IMR-90 (cell line): Measurements from ENCODE around the gene PAAF1. TPM values are rescaled to one million over a fixed set of nuclear protein-coding genes. Genes with fewer than 3 reads are reported as not detected.

Experiments
- ATAC-seq: fragments of 200-7000 bp; cut with Tn5 transposase; 2 replicates; pipeline ENCODE4 v1.9.1; 2020; ENCODE audit warnings: low read depth, mild to moderate bottlenecking, moderate library complexity
- BruUV-seq: library from RNA; stranded (reverse); fragments of 400-500 nt; replicated peaks from 2 replicates; lab custom pipeline; 2021; lab: Mats Ljungman, UMichigan
- CTCF ChIA-PET: fragments of 300-600 bp; formaldehyde crosslinking; extraction: SDS; loops from one replicate; lab custom pipeline; 2021; ENCODE audit warnings: antibody characterized with exemption; lab: Yijun Ruan, JAX
- POLR2A ChIA-PET: fragments of 300-600 bp; sonication (Branson Sonifier 250); formaldehyde crosslinking; loops from one replicate; lab custom pipeline; 2022; ENCODE audit warnings: antibody characterized with exemption; ENCODE audit not compliant: unreplicated experiment; lab: Charles Lee
- DNase-seq: peaks from one replicate; pipeline ENCODE4 v3.0.0; 2013
- H2AFZ ChIP-seq: replicated peaks from 2 replicates; pipeline ENCODE3; 2013; ENCODE audit warnings: low read length, mild to moderate bottlenecking; ENCODE audit not compliant: poor library complexity
- H2AK5ac ChIP-seq: 2 replicates; pipeline ENCODE4 v1.6.1; 2013; ENCODE audit warnings: low read depth, low read length, inconsistent platforms
- H2AK9ac ChIP-seq: replicated peaks from 2 replicates; pipeline ENCODE3; 2013; ENCODE audit warnings: mild to moderate bottlenecking, low read depth, low read length, moderate library complexity; ENCODE audit not compliant: poor library complexity
- H2BK120ac ChIP-seq: 2 replicates; pipeline ENCODE4 v1.6.1; 2013; ENCODE audit warnings: low read depth, low read length, inconsistent platforms
- H2BK15ac ChIP-seq: 3 replicates; pipeline ENCODE4 v1.6.1; 2013; ENCODE audit warnings: low read depth, low read length, inconsistent platforms
- H2BK20ac ChIP-seq: 2 replicates; pipeline ENCODE4 v1.6.1; 2013; ENCODE audit warnings: low read depth, mild to moderate bottlenecking, inconsistent platforms, low read length, moderate library complexity
- H2BK5ac ChIP-seq: 2 replicates; pipeline ENCODE4 v1.6.1; 2013; ENCODE audit warnings: mild to moderate bottlenecking, low read depth, low read length, inconsistent platforms; ENCODE audit not compliant: poor library complexity, severe bottlenecking
- H3K14ac ChIP-seq: replicated peaks from 2 replicates; pipeline ENCODE4 v1.6.1; 2013; ENCODE audit warnings: low read depth, low read length, inconsistent platforms
- H3K18ac ChIP-seq: 2 replicates; pipeline ENCODE4 v1.6.1; 2013; ENCODE audit warnings: low read depth, low read length, control low read depth
- H3K23ac ChIP-seq: 2 replicates; pipeline ENCODE4 v1.6.1; 2013; ENCODE audit warnings: low read depth, low read length, inconsistent platforms
- H3K27ac ChIP-seq: 2 replicates; pipeline ENCODE4 v1.5.1; 2013; ENCODE audit warnings: mild to moderate bottlenecking, control low read depth, low read length; ENCODE audit not compliant: insufficient read depth
- H3K27me3 ChIP-seq: 2 replicates; pipeline ENCODE4 v1.6.1; 2013; ENCODE audit warnings: low read length; ENCODE audit not compliant: control insufficient read depth, insufficient read depth
- H3K36me3 ChIP-seq: 2 replicates; pipeline ENCODE4 v1.6.1; 2013; ENCODE audit warnings: low read length, mixed read lengths; ENCODE audit not compliant: control insufficient read depth, insufficient read depth
- H3K4ac ChIP-seq: 2 replicates; pipeline ENCODE4 v1.6.1; 2013; ENCODE audit warnings: low read depth, low read length, inconsistent platforms
- H3K4me1 ChIP-seq: 2 replicates; pipeline ENCODE4 v1.6.1; 2013; ENCODE audit warnings: low read length, mixed read lengths; ENCODE audit not compliant: control insufficient read depth, insufficient read depth
- H3K4me2 ChIP-seq: 2 replicates; pipeline ENCODE4 v1.6.1; 2013; ENCODE audit warnings: low read depth, mild to moderate bottlenecking, control low read depth, low read length, moderate library complexity
- H3K4me3 ChIP-seq: 2 replicates; pipeline ENCODE4 v1.5.1; 2013; ENCODE audit warnings: low read depth, mild to moderate bottlenecking, control low read depth, low read length, moderate library complexity; ENCODE audit not compliant: insufficient read depth
- H3K56ac ChIP-seq: 2 replicates; pipeline ENCODE4 v1.6.1; 2013; ENCODE audit warnings: low read length, inconsistent platforms; ENCODE audit not compliant: insufficient read depth; ENCODE audit errors: extremely low read depth
- H3K79me1 ChIP-seq, 2 experiments: 2 replicates each; pipeline ENCODE4 v1.6.1; 2013; ENCODE audit warnings: low read length in 2 of 2, inconsistent platforms in 1 of 2, low read depth in 1 of 2
- H3K9ac ChIP-seq: 2 replicates; pipeline ENCODE4 v1.6.1; 2013; ENCODE audit warnings: low read depth, low read length, control low read depth
- H3K9me1 ChIP-seq: 2 replicates; pipeline ENCODE4 v1.6.1; 2013; ENCODE audit warnings: low read length, inconsistent platforms; ENCODE audit not compliant: insufficient read depth
- H3K9me3 ChIP-seq: 2 replicates; pipeline ENCODE4 v1.6.1; 2013; ENCODE audit warnings: low read length; ENCODE audit not compliant: control insufficient read depth, insufficient read depth
- H4K20me1 ChIP-seq: 2 replicates; pipeline ENCODE4 v1.6.1; 2013; ENCODE audit warnings: low read length, inconsistent platforms; ENCODE audit not compliant: insufficient read depth
- H4K5ac ChIP-seq: 2 replicates; pipeline ENCODE4 v1.6.1; 2013; ENCODE audit warnings: mild to moderate bottlenecking, low read depth, low read length, control low read depth
- H4K8ac ChIP-seq, 2 experiments: 2 replicates each; pipeline ENCODE4 v1.6.1; 2013; ENCODE audit warnings: low read depth in 2 of 2, low read length in 2 of 2, control low read depth in 1 of 2, inconsistent platforms in 1 of 2
- H4K91ac ChIP-seq: 2 replicates; pipeline ENCODE4 v1.6.1; 2013; ENCODE audit warnings: low read depth, low read length, inconsistent platforms; ENCODE audit not compliant: insufficient read depth
- CHD1 ChIP-seq: IDR thresholded peaks from 2 replicates; pipeline ENCODE4 v1.6.1; 2012; ENCODE audit warnings: low read depth, low read length, improper control_type of control experiment
- FOS ChIP-seq: fragments of 150-350 bp; IDR thresholded peaks from 2 replicates; pipeline ENCODE4 v1.6.1; 2016; ENCODE audit warnings: low read depth, low read length
- MXI1 ChIP-seq: IDR thresholded peaks from 2 replicates; pipeline ENCODE4 v1.6.1; 2012; ENCODE audit warnings: low read depth, mild to moderate bottlenecking, low read length, moderate library complexity, borderline replicate concordance
- RCOR1 ChIP-seq: IDR thresholded peaks from 2 replicates; pipeline ENCODE4 v1.6.1; 2012; ENCODE audit warnings: mild to moderate bottlenecking, low read length, improper control_type of control experiment; ENCODE audit not compliant: insufficient replicate concordance
- SMC3 ChIP-seq: fragments of 150-350 bp; IDR thresholded peaks from 2 replicates; pipeline ENCODE4 v1.6.1; 2016; ENCODE audit warnings: low read depth, mild to moderate bottlenecking, antibody characterized with exemption, low read length, moderate library complexity
- USF2 ChIP-seq: fragments of 150-350 bp; IDR thresholded peaks from 2 replicates; pipeline ENCODE4 v1.6.1; 2017; ENCODE audit warnings: mild to moderate bottlenecking, antibody characterized with exemption, low read length, low read depth
- WGBS, 2 experiments: methylation state at CpG; one replicate each; pipeline versions ENCODE4 v1.1.5 to v1.1.7; 2013; ENCODE audit warnings: missing lambda C conversion rate in 2 of 2; ENCODE audit not compliant: insufficient read length in 1 of 2; ENCODE audit errors: extremely low coverage in 2 of 2; 5-methylcytosine and 5-hydroxymethylcytosine counted together
- dilution Hi-C: fragments of 300-500 bp; cut with HindIII; formaldehyde crosslinking; loops from one replicate; pipeline ENCODE4 v1.14.3; 2018; ENCODE audit warnings: low sequenced_read_pairs; ENCODE audit not compliant: unreplicated experiment
- in situ Hi-C: fragments of 300-500 bp; cut with MboI; formaldehyde crosslinking; loops from 3 replicates; pipeline ENCODE4 v1.14.3; 2019; ENCODE audit warnings: low sequenced_read_pairs, inconsistent platforms, mixed read lengths
- intact Hi-C: fragments of 100-400 bp; cut with micrococcal nuclease; formaldehyde crosslinking; loops from 2 replicates; pipeline ENCODE4 v1.10.0; 2022
- polyA plus RNA-seq, 3 experiments: library from polyadenylated mRNA; depleted of rRNA; stranded (reverse); fragments of >200 nt; gene quantifications; 2 replicates each; pipeline ENCODE4 v1.2.3, GENCODE V29; 2012; ENCODE audit warnings: low replicate concordance in 1 of 3
- total RNA-seq: library from RNA; depleted of rRNA; stranded (reverse); fragments of >200 nt; gene quantifications from 2 replicates; pipeline ENCODE4 v1.2.3, GENCODE V29; 2012

The PAAF1 gene
- total and polyA plus RNA-seq, 2 of the 4 experiments (the other 2 are of a cell fraction): 15.1 to 16.4 TPM

DNA sequence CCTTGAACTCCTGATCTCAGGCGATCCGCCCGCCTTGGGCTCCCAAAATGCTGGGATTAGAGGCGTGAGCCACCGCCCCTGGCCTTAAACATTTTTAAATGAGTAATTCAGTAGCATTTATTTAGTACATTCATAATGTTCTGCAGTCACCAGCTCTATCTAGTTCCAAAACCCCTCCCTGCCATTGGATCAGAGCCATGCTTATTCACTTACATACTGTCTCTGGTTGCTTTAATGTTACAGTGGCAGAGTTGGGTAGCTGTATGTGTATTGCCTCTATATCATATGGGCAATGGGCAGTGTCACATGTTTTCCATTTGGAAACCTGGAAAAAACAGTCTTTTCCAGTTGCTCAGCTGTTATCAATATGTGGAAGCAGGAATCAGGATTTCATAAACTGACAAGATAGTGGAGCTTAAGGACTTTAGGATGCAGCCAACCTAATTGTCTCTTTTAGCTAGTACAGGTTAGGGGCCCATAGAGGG, 10.7 kb upstream of the PAAF1 start:
- Histone ChIP-seq H2AFZ (no peak overlapping the region), H3K18ac (no peak overlapping the region; the same call in 1 of the 2 replicates), H2AK9ac (peak overlapping the region; percentile 1), H4K20me1 (peaks cover 9% of the 10 kb centered on the region; the same call in 1 of the 2 replicates), H3K27ac (no peak overlapping the region), H4K91ac (no peak overlapping the region), H3K56ac (no peak overlapping the region), H3K14ac (no peak overlapping the region), H3K4ac (no peak overlapping the region), H3K36me3 (peaks cover 3% of the 10 kb centered on the region), H3K79me1 (peaks cover 0 to 9% of the 10 kb centered on the region in 2 experiments; a peak in 1 of 4 replicates), H3K23ac (no peak overlapping the region), H3K27me3 (no peaks in the 10 kb centered on the region), H2BK120ac (0 out of 2 replicates have a peak overlapping the region, but pooled peaks have one; percentile 0), H3K4me3 (no peak overlapping the region), H2BK5ac (peak overlapping the region; percentile 55), H3K9me1 (peaks cover 11% of the 10 kb centered on the region), H2BK15ac (no peak overlapping the region), H2AK5ac (no peak overlapping the region), H2BK20ac (peak overlapping the region; percentile 15; the same call in 1 of the 2 replicates), H3K9me3 (no peaks in the 10 kb centered on the region), H4K5ac (no peak overlapping the region; the same call in 1 of the 2 replicates), H3K9ac (no peak overlapping the region), H4K8ac (no peak overlapping the region), H3K4me1 (peaks cover 5% of the 10 kb centered on the region), H3K4me2 (peak overlapping the region; percentile 60; the same call in 1 of the 2 replicates)
- BruUV-seq: no TSS peak
- ChIA-PET POLR2A (interaction anchor here (0.8 kb wide), 1 partner anchor 16 kb away, joined by 3 read pairs; no protein-coding TSS in a partner anchor), CTCF (interaction anchor here (0.5 to 1.0 kb wide), 3 partner anchors 11 to 62 kb away, joined by 3 to 4 read pairs (median 3); no protein-coding TSS in a partner anchor)
- in situ Hi-C loops: no loop called here
- TF ChIP-seq MXI1: no peak
- TF ChIP-seq CHD1: no peak
- no peak for TF ChIP-seq FOS
- TF ChIP-seq SMC3: no peak
- no peak for TF ChIP-seq USF2
- TF ChIP-seq RCOR1: no peak
- peak; percentile 71 for ATAC-seq
- intact Hi-C loops: no loop called here
- dilution Hi-C loops: no loop called here
- WGBS, 2 experiments: no CpG with 5 or more reads among the region's 5 CpGs
- DNase-seq: peak; percentile 69
